ENCODE measurements around the gene GRAMD1A.

- TF ChIP-seq CTCF (IDR thresholded peaks at IDR 0.05) = no peak
- no peak for TF ChIP-seq POLR2A (IDR thresholded peaks at IDR 0.05)
Observed at GRCh38 chr19:35074426-35075201, 74.5 kb downstream of the GRAMD1A start.
